GM12878 (cell line): ENCODE data around the gene ZDHHC9. TPM values are rescaled to one million over a fixed set of nuclear protein-coding genes. Genes with fewer than 3 reads are reported as not detected.

Experiments
- CEBPB ChIP-seq, 2 experiments: fragments of 150-350 bp in 1 of 2; IDR thresholded peaks; 2 replicates each; pipeline ENCODE4 v1.6.1; 2012 to 2014; ENCODE audit warnings: low read depth in 2 of 2, low read length in 2 of 2, borderline replicate concordance in 1 of 2, inconsistent platforms in 1 of 2
- CUX1 ChIP-seq: IDR thresholded peaks from 2 replicates; pipeline ENCODE4 v1.6.1; 2012; ENCODE audit warnings: improper control_type of control experiment, low read depth, low read length; ENCODE audit not compliant: insufficient replicate concordance
- FOXM1 ChIP-seq: IDR thresholded peaks from 2 replicates; pipeline ENCODE4 v1.6.1; 2012; ENCODE audit warnings: low read depth, mild to moderate bottlenecking, inconsistent platforms, low read length, moderate library complexity
- JUND ChIP-seq: IDR thresholded peaks from 2 replicates; pipeline ENCODE4 v1.6.1; 2012; ENCODE audit warnings: low read depth, mild to moderate bottlenecking, low read length, improper control_type of control experiment, moderate library complexity
- MEF2B ChIP-seq: fragments of 450-650 bp; IDR thresholded peaks from 2 replicates; pipeline ENCODE4 v1.6.1; 2018; ENCODE audit warnings: mild to moderate bottlenecking, moderate library complexity; ENCODE audit not compliant: partially characterized antibody, poor library complexity, severe bottlenecking
- MTA3 ChIP-seq: IDR thresholded peaks from 2 replicates; pipeline ENCODE4 v1.6.1; 2012; ENCODE audit warnings: low read length, inconsistent platforms, borderline replicate concordance
- NKRF ChIP-seq: fragments of 450-650 bp; conservative IDR thresholded peaks from 2 replicates; pipeline ENCODE4 v1.6.1; 2017; ENCODE audit warnings: mild to moderate bottlenecking, moderate library complexity
- POLR2A ChIP-seq: IDR thresholded peaks from 2 replicates; pipeline ENCODE4 v1.6.1; 2011; ENCODE audit warnings: low read depth, mild to moderate bottlenecking, low read length
- SP1 ChIP-seq: IDR thresholded peaks from one replicate; pipeline ENCODE4 v1.6.1; 2011; ENCODE audit warnings: low read depth, low read length
- ZBED1 ChIP-seq: IDR thresholded peaks from 2 replicates; pipeline ENCODE4 v1.6.1; 2016; ENCODE audit warnings: borderline replicate concordance
- ZZZ3 ChIP-seq: IDR thresholded peaks from 2 replicates; pipeline ENCODE4 v1.6.1; 2011; ENCODE audit warnings: low read depth; ENCODE audit not compliant: control insufficient read depth, insufficient read length
- polyA plus RNA-seq, 11 experiments: library from polyadenylated mRNA; depleted of rRNA in 4 of 11; unstranded in 6 of 11; stranded (reverse) in 5 of 11; fragments of >200 nt; fragmentation: Nextera tagmentation in 4 of 11; fragmentation: Illumina TruSeq in 1 of 11; extraction: Ambion mirVana in 4 of 11; extraction: Trizol in 1 of 11; gene quantifications; 1 replicate in 1 of 11; 2 replicates in 10 of 11; pipeline versions ENCODE4 v1.2.1 to v1.2.3, GENCODE V29; 2011 to 2016; ENCODE audit warnings: inconsistent platforms in 2 of 11, missing spikeins in 2 of 11, low read depth in 1 of 11
- total RNA-seq, 4 experiments: library from RNA; depleted of rRNA in 3 of 4; stranded (reverse); fragments of >200 nt in 3 of 4; fragmentation: Illumina TruSeq in 1 of 4; extraction: Trizol in 1 of 4; gene quantifications; 2 replicates each; pipeline versions ENCODE4 v1.2.1 to v1.2.3, GENCODE V29; 2013 to 2021

The ZDHHC9 gene
- total and polyA plus RNA-seq, 10 of the 15 experiments (the other 5 are each of a cell fraction or from before 2014, with no cell fraction given), result 1.8 to 13.0 (median 5.4) TPM

GRCh38 chrX:129781680-129782495 lies 61.8 kb downstream of the ZDHHC9 start (continued):
- TF ChIP-seq SP1, result no peak
- TF ChIP-seq CEBPB (IDR thresholded peaks at IDR 0.05; ENCODE audit: borderline replicate concordance in 1 of 2, low read depth in 2 of 2, low read length in 2 of 2), result no peak
- TF ChIP-seq NKRF, result peak; percentile 33; the same call in 1 of the 2 replicates
- TF ChIP-seq MEF2B, result peak; percentile 62
- TF ChIP-seq POLR2A, result no peak
- TF ChIP-seq ZBED1, result no peak
- TF ChIP-seq FOXM1, result no peak
- TF ChIP-seq CUX1, result peak; percentile 12
- no peak for TF ChIP-seq JUND
- TF ChIP-seq MTA3, result no peak
- TF ChIP-seq ZZZ3, result no peak
- TF ChIP-seq, all 136 proteins: peak for 12
